ENCODE data around the gene CABP1.
"Not testable (repeated sequence)": the region's sequence is repeated elsewhere in the genome, so short reads cannot be mapped to it uniquely, and the experiment has no call there.

DNA sequence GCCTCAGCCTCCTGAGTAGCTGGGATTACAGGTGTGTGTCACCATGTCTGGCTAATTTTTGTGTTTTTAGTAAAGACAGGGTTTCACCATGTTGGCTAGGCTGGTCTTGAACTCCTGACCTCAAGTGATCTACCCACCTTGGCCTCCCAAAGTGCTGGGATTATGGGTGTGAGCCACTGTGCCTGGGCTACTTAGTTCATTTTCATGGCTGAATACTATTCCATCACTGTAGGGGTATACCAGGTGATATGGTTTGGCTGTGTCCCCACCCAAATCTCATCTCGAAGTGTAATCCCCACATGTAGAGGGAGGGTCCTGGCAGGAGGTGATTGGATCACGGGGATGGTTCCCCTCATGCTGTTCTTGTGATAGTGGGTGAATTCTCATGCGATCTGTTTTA lies 23.2 kb upstream of the CABP1 start:
- not testable (repeated sequence) for TF ChIP-seq CTCF (IDR thresholded peaks at IDR 0.05); EZH2 (IDR thresholded peaks at IDR 0.05; ENCODE audit: borderline replicate concordance, insufficient read depth, low read depth, low read length, poor library complexity, severe bottlenecking)

Measured in B cell (primary cell).